ENCODE data around the gene DSCAML1.

DSCAML1 gene

DNA sequence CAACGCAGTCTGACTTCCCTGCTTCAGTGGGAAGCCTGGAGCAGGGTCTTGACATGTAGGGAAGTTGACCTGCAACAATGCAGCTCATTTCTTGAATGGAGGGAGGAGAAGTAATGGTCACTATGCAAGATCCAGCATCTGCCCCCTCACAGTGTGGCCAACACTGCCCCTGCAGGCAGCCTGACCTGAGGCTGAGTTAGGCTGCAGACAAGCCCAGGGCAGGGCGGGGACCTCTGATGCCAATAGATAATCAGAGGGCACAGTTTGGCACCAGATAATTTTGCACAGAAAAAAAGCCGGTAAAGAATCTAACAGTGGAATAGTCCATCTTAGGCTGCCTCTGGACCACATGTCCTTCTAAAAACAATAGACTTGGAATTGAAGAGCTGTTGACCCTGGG, 182.3 kb downstream of the DSCAML1 start:
- Histone ChIP-seq H3K27me3 (peaks cover 0 to 25% of the 10 kb centered on the region in 2 donors), H3K27ac (no peak overlapping the region), H3K36me3 (no peaks in the 10 kb centered on the region), H3K4me1 (no peaks in the 10 kb centered on the region), H3K4me3 (no peak overlapping the region), H3K9me3 (peaks cover 0 to 11% (median 0%) of the 10 kb centered on the region in 3 donors)
- TF ChIP-seq, protein P1, sequence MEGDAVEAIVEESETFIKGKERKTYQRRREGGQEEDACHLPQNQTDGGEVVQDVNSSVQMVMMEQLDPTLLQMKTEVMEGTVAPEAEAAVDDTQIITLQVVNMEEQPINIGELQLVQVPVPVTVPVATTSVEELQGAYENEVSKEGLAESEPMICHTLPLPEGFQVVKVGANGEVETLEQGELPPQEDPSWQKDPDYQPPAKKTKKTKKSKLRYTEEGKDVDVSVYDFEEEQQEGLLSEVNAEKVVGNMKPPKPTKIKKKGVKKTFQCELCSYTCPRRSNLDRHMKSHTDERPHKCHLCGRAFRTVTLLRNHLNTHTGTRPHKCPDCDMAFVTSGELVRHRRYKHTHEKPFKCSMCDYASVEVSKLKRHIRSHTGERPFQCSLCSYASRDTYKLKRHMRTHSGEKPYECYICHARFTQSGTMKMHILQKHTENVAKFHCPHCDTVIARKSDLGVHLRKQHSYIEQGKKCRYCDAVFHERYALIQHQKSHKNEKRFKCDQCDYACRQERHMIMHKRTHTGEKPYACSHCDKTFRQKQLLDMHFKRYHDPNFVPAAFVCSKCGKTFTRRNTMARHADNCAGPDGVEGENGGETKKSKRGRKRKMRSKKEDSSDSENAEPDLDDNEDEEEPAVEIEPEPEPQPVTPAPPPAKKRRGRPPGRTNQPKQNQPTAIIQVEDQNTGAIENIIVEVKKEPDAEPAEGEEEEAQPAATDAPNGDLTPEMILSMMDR (IDR thresholded peaks at IDR 0.05), result no peak
- no peak for DNase-seq
- intact Hi-C loops (cut with DNase I; ENCODE audit: low total_unique reads), result no loop called here

DNA sequence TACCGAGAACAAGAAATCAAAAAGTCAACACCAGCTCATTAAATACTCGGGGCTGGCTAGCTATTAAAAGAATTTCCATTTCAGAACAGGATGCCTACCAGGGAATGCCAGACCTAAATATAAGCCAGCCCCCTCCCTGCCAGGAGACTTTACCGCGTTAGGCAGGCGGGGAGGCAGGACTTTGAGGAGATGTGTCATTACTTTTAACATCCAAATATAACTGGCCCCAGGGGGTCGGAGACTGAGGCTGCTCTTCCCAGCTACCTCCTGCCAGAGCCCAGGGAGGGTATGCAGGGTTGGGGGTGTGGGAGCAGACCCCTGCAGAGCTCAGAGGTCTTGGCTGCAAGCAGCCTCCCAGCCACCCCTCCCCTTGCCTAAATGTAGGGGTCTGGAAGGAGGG, 183.5 kb downstream of the DSCAML1 start:
- Histone ChIP-seq H3K27ac (no peak overlapping the region), H3K36me3 (no peaks in the 10 kb centered on the region)
- TF ChIP-seq, protein P1 (IDR thresholded peaks at IDR 0.05), result no peak

DNA sequence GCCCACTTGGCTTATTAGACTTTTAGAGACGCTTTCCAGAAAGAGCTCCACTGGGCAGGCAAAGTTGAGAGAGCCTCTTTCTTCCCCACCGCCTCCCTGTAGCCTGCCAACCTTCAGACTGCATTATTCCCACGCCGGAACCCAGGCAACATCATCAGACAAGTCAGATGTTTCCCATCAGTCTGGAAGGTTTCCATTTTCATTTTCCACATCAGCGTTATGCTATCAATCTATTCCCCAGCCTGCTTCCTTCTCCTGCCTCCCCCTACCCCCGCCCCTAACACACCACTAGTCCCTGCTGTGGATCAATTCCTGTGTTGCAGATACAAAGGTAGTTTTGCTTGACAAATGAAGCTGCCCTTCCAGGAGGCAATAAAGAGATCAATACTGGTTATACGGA, 184.8 kb downstream of the DSCAML1 start:
- Histone ChIP-seq H3K4me1 (no peaks in the 10 kb centered on the region), H3K36me3 (no peaks in the 10 kb centered on the region), H3K27ac (no peak overlapping the region), H3K27me3 (peaks cover 0 to 22% of the 10 kb centered on the region in 2 donors), H3K9me3 (peaks cover 0 to 11% (median 0%) of the 10 kb centered on the region in 3 donors), H3K4me3 (no peak overlapping the region)
- TF ChIP-seq, protein P1 (IDR thresholded peaks at IDR 0.05), result no peak
- no peak for DNase-seq
- intact Hi-C loops (cut with DNase I; ENCODE audit: low total_unique reads), result no loop called here

More for the DNA sequence above, 183.5 kb downstream of the DSCAML1 start:
- H3K4me3 ChIP-seq, result no peak overlapping the region
- intact Hi-C loops (cut with DNase I; ENCODE audit: low total_unique reads), result no loop called here
- H3K4me1 ChIP-seq, result no peaks in the 10 kb centered on the region
- H3K27me3 ChIP-seq, result peaks cover 0 to 22% of the 10 kb centered on the region in 2 donors
- H3K9me3 ChIP-seq, result peaks cover 0 to 11% (median 0%) of the 10 kb centered on the region in 3 donors
- no peak for DNase-seq

- no peak for DNase-seq
- Histone ChIP-seq H3K4me3 (no peak overlapping the region), H3K27ac (no peak overlapping the region), H3K27me3 (peaks cover 0 to 22% of the 10 kb centered on the region in 2 donors), H3K9me3 (peaks cover 0 to 11% (median 0%) of the 10 kb centered on the region in 3 donors), H3K4me1 (no peaks in the 10 kb centered on the region), H3K36me3 (no peaks in the 10 kb centered on the region)
- intact Hi-C loops (cut with DNase I; ENCODE audit: low total_unique reads), result no loop called here
- TF ChIP-seq, protein P1 (IDR thresholded peaks at IDR 0.05), result no peak
Observed at GRCh38 chr11:117610901-117611300, 186.1 kb downstream of the DSCAML1 start.

DNA sequence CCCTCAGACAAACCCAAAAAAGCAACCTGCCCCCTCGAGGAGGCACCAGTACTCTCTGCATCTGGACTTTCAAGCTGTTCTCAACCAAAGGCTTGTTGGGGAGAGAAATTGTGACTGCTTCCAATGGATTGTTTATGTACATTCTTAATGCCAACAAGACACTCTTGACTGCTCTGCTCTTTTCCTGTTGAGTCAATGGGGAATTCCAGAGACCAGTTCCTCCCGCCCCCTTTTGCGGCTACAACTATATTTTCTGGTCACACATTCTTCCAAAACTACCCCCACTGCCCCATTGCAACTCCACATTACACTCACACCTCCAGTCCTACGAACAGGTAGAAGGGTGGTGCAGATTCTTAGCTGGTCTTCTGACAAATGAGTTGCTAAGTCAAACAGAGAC, 187.0 kb downstream of the DSCAML1 start:
- no peaks in the 10 kb centered on the region for H3K4me1 ChIP-seq
- intact Hi-C loops (cut with DNase I; ENCODE audit: low total_unique reads), result no loop called here
- TF ChIP-seq, protein P1 (IDR thresholded peaks at IDR 0.05), result no peak
- H3K4me3 ChIP-seq, result no peak overlapping the region
- H3K36me3 ChIP-seq, result no peaks in the 10 kb centered on the region
- no peak for DNase-seq
- H3K9me3 ChIP-seq, result peaks cover 0 to 11% (median 0%) of the 10 kb centered on the region in 3 donors
- peaks cover 0 to 20% of the 10 kb centered on the region in 2 donors for H3K27me3 ChIP-seq
- no peak overlapping the region for H3K27ac ChIP-seq

- peaks cover 0 to 14% of the 10 kb centered on the region in 2 donors for H3K27me3 ChIP-seq
- H3K9me3 ChIP-seq, result no peaks in the 10 kb centered on the region
- no peaks in the 10 kb centered on the region for H3K4me1 ChIP-seq
- H3K27ac ChIP-seq, result no peak overlapping the region
- H3K36me3 ChIP-seq, result no peaks in the 10 kb centered on the region
- TF ChIP-seq, protein P1 (IDR thresholded peaks at IDR 0.05), result no peak
- intact Hi-C loops (cut with DNase I; ENCODE audit: low total_unique reads), result no loop called here
- no peak overlapping the region for H3K4me3 ChIP-seq
- DNase-seq, result no peak
Observed at GRCh38 chr11:117607449-117607848, 189.6 kb downstream of the DSCAML1 start.
